HCT116 (cell line): Measurements from ENCODE around the gene ZNF571. TPM values are rescaled to one million over a fixed set of nuclear protein-coding genes. Genes with fewer than 3 reads are reported as not detected.
A peak's percentile ranks its signal among the peaks of the same experiment; 100 is the strongest.

Source experiments
- ATAC-seq: fragments of 200-7000 bp; cut with Tn5 transposase; 2 replicates; pipeline ENCODE4 v1.9.1; 2020; ENCODE audit warnings: mild to moderate bottlenecking, moderate library complexity
- BruUV-seq: library from RNA; stranded (reverse); fragments of 400-500 nt; replicated peaks from 2 replicates; lab custom pipeline; 2021; lab: Mats Ljungman, UMichigan
- CTCF ChIA-PET: fragments of 300-600 bp; sonication (Branson Sonifier 250); formaldehyde crosslinking; loops from one replicate; lab custom pipeline; 2021; ENCODE audit warnings: antibody characterized with exemption; lab: Charles Lee
- POLR2A ChIA-PET: fragments of 300-600, 350-600 bp; sonication (Branson Sonifier 250); formaldehyde crosslinking; loops from one replicate; lab custom pipeline; 2021; ENCODE audit warnings: antibody characterized with exemption; lab: Charles Lee
- RAD21 ChIA-PET, 2 experiments: fragments of 300-600 bp; sonication (Branson Sonifier 250); formaldehyde crosslinking; loops; one replicate each; lab custom pipeline; 2023; ENCODE audit warnings: low total read pairs in 2 of 2; ENCODE audit not compliant: uncharacterized antibody in 2 of 2, unreplicated experiment in 2 of 2, low non-redundant PET in 1 of 2; lab: Charles Lee
- DNase-seq: peaks from one replicate; pipeline ENCODE4 v3.0.0-alpha.2; 2010; ENCODE audit warnings: low read depth, low spot score
- H2AFZ ChIP-seq: fragments of 200-600 bp; shearing (Covaris generic), sonication (generic); 2 replicates; pipeline ENCODE4 v1.6.1; 2017; ENCODE audit warnings: low read depth, mixed run types, mixed read lengths, antibody characterized with exemption, low read length; ENCODE audit not compliant: poor library complexity, severe bottlenecking
- H3K27ac ChIP-seq: 2 replicates; pipeline ENCODE4 v1.5.1; 2012; ENCODE audit warnings: low read depth, low read length
- H3K27me3 ChIP-seq: fragments of 200-600 bp; sonication (generic); 2 replicates; pipeline ENCODE4 v1.6.1; 2016; ENCODE audit warnings: mixed run types, low read length, mixed read lengths; ENCODE audit not compliant: insufficient read depth
- H3K36me3 ChIP-seq, 2 experiments: fragments of 200-500 bp in 1 of 2; fragments of 200-600 bp in 1 of 2; sonication (Bioruptor generic) in 1 of 2; sonication (generic) in 1 of 2; 2 replicates each; pipeline versions ENCODE4 v1.5.1 to v1.6.1; 2014 to 2016; ENCODE audit warnings: low read length in 2 of 2, inconsistent platforms in 1 of 2, mixed read lengths in 1 of 2, mixed run types in 1 of 2; ENCODE audit not compliant: insufficient read depth in 2 of 2, control insufficient read depth in 1 of 2
- H3K4me1 ChIP-seq, 2 experiments: fragments of 200-600 bp in 1 of 2; sonication (generic) in 1 of 2; 2 replicates each; pipeline versions ENCODE4 v1.5.1 to v1.6.1; 2012 to 2017; ENCODE audit warnings: low read length in 2 of 2, inconsistent platforms in 1 of 2, mild to moderate bottlenecking in 1 of 2, mixed read lengths in 1 of 2, mixed run types in 1 of 2, moderate library complexity in 1 of 2; ENCODE audit not compliant: insufficient read depth in 2 of 2, control insufficient read depth in 1 of 2
- H3K4me2 ChIP-seq: fragments of 200-600 bp; sonication (generic); 2 replicates; pipeline ENCODE4 v1.6.1; 2017; ENCODE audit warnings: mixed run types, low read length, mixed read lengths
- H3K4me3 ChIP-seq, 2 experiments: fragments of 200-600 bp in 1 of 2; sonication (generic) in 1 of 2; replicated peaks in 1 of 2; 2 replicates each; pipeline ENCODE4 v1.5.1; 2011 to 2016; ENCODE audit warnings: low read length in 2 of 2, control low read depth in 1 of 2, low read depth in 1 of 2, mild to moderate bottlenecking in 1 of 2, mixed read lengths in 1 of 2, mixed run types in 1 of 2
- H3K79me2 ChIP-seq: fragments of 200-600 bp; sonication (generic); 2 replicates; pipeline ENCODE4 v1.6.1; 2017; ENCODE audit warnings: mild to moderate bottlenecking, mixed run types, low read length, moderate library complexity, mixed read lengths; ENCODE audit not compliant: insufficient read depth
- H3K9ac ChIP-seq: fragments of 200-600 bp; sonication (generic); 2 replicates; pipeline ENCODE4 v1.6.1; 2016; ENCODE audit warnings: low read length, mixed read lengths
- H3K9me2 ChIP-seq: fragments of 200-600 bp; sonication (generic), shearing (Covaris generic); 2 replicates; pipeline ENCODE4 v1.6.1; 2017; ENCODE audit warnings: mixed run types, mild to moderate bottlenecking, moderate library complexity; ENCODE audit not compliant: insufficient read depth
- H3K9me3 ChIP-seq, 2 experiments: fragments of 200-500 bp in 1 of 2; fragments of 200-600 bp in 1 of 2; sonication (Bioruptor generic) in 1 of 2; sonication (generic) in 1 of 2; 2 replicates each; pipeline ENCODE4 v1.6.1; 2014 to 2017; ENCODE audit warnings: low read length in 2 of 2, mixed read lengths in 2 of 2, inconsistent platforms in 1 of 2, low read depth in 1 of 2, mild to moderate bottlenecking in 1 of 2, mixed run types in 1 of 2, moderate library complexity in 1 of 2; ENCODE audit not compliant: control insufficient read depth in 1 of 2, insufficient read depth in 1 of 2
- H4K20me1 ChIP-seq: fragments of 200-600 bp; sonication (generic), shearing (Covaris generic); 2 replicates; pipeline ENCODE4 v1.6.1; 2017; ENCODE audit warnings: mixed run types, mild to moderate bottlenecking, moderate library complexity; ENCODE audit not compliant: insufficient read depth
- EGR1 ChIP-seq: IDR thresholded peaks from 2 replicates; pipeline ENCODE4 v1.6.1; 2012; ENCODE audit warnings: low read depth
- EZH2phosphoT487 ChIP-seq: fragments of 200-600 bp; IDR thresholded peaks from 2 replicates; pipeline ENCODE4 v1.6.1; 2018; ENCODE audit warnings: antibody characterized with exemption, borderline replicate concordance
- POLR2A ChIP-seq: IDR thresholded peaks from 2 replicates; pipeline ENCODE4 v1.7.0; 2011; ENCODE audit warnings: borderline replicate concordance; ENCODE audit not compliant: insufficient read depth, insufficient read length; ENCODE audit errors: extremely low read depth
- SIN3A ChIP-seq: IDR thresholded peaks from 2 replicates; pipeline ENCODE4 v1.6.1; 2012; ENCODE audit warnings: low read depth
- SRF ChIP-seq: IDR thresholded peaks from 2 replicates; pipeline ENCODE4 v1.6.1; 2012; ENCODE audit warnings: low read depth
- TCF7L2 ChIP-seq: IDR thresholded peaks from 2 replicates; pipeline ENCODE4 v1.7.0; 2011; ENCODE audit warnings: borderline replicate concordance, inconsistent platforms; ENCODE audit not compliant: insufficient read depth, insufficient read length; ENCODE audit errors: extremely low read depth
- YY1 ChIP-seq: IDR thresholded peaks from 2 replicates; pipeline ENCODE4 v1.6.1; 2011; ENCODE audit warnings: low read length, low read depth, moderate library complexity, mild to moderate bottlenecking; ENCODE audit not compliant: insufficient replicate concordance; ENCODE audit errors: extremely low read depth
- ZNF274 ChIP-seq: fragments of 200-500 bp; sonication (Bioruptor generic); IDR thresholded peaks from 2 replicates; pipeline ENCODE4 v1.6.1; 2014; ENCODE audit warnings: mild to moderate bottlenecking, low read depth, low read length, inconsistent platforms
- intact Hi-C: fragments of 100-400 bp; cut with micrococcal nuclease; formaldehyde crosslinking; loops from 2 replicates; pipeline ENCODE4 v1.10.0; 2022
- total RNA-seq: library from RNA; stranded (reverse); gene quantifications from one replicate; pipeline ENCODE4 v1.2.1, GENCODE V29; 2021; ENCODE audit not compliant: unreplicated experiment
- TF ChIP-seq, protein P1 (sequence below), 3 experiments: fragments of 200-600 bp in 1 of 3; sonication (generic) in 1 of 3; IDR thresholded peaks in 2 of 3; conservative IDR thresholded peaks in 1 of 3; 2 replicates each; pipeline ENCODE4 v1.5.1; 2012 to 2017; ENCODE audit warnings: low read depth in 2 of 3, low read length in 2 of 3, antibody characterized with exemption in 1 of 3, borderline replicate concordance in 1 of 3, control low read depth in 1 of 3, mild to moderate bottlenecking in 1 of 3, mixed read lengths in 1 of 3, mixed run types in 1 of 3, moderate library complexity in 1 of 3; ENCODE audit not compliant: insufficient read depth in 1 of 3

The ZNF571 gene
- total RNA-seq, 1 experiment from 2014 or later: 0.10 TPM

- H4K20me1 ChIP-seq: no peaks in the 10 kb centered on the region
- H3K27ac ChIP-seq: no peak overlapping the region
- BruUV-seq: no TSS peak
- intact Hi-C loops: no loop called here
- H2AFZ ChIP-seq: no peak overlapping the region
- CTCF ChIA-PET: no interaction called here
- H3K36me3 ChIP-seq: no peaks in the 10 kb centered on the region
- RAD21 ChIA-PET: no interaction called here
- H3K9ac ChIP-seq: no peak overlapping the region
- H3K9me3 ChIP-seq: peaks cover 41 to 55% of the 10 kb centered on the region in 2 experiments; a peak in 3 of 4 replicates
- no peak overlapping the region for H3K4me3 ChIP-seq
- ATAC-seq (no peak), DNase-seq (no peak)
- no peaks in the 10 kb centered on the region for H3K27me3 ChIP-seq
- H3K79me2 ChIP-seq: no peaks in the 10 kb centered on the region
- POLR2A ChIA-PET: no interaction called here
- no peaks in the 10 kb centered on the region for H3K4me1 ChIP-seq
- TF ChIP-seq ZNF274 (peak; percentile 85), EGR1 (no peak)
- H3K4me2 ChIP-seq: no peak overlapping the region
- no peaks in the 10 kb centered on the region for H3K9me2 ChIP-seq
Measured at GRCh38 chr19:37564624-37565369, 29.8 kb downstream of the ZNF571 start.

GRCh38 chr19:37563518-37563917, 31.1 kb downstream of the ZNF571 start:
- POLR2A ChIA-PET: no interaction called here
- Histone ChIP-seq H3K4me1 (no peaks in the 10 kb centered on the region), H4K20me1 (no peaks in the 10 kb centered on the region), H3K9me2 (no peaks in the 10 kb centered on the region), H3K4me2 (no peak overlapping the region), H3K79me2 (no peaks in the 10 kb centered on the region), H3K36me3 (no peaks in the 10 kb centered on the region), H3K4me3 (no peak overlapping the region), H3K27ac (no peak overlapping the region), H3K9me3 (peaks cover 45 to 61% of the 10 kb centered on the region in 2 experiments; a peak in 3 of 4 replicates), H3K27me3 (no peaks in the 10 kb centered on the region), H2AFZ (no peak overlapping the region), H3K9ac (no peak overlapping the region)
- no TSS peak for BruUV-seq
- intact Hi-C loops: no loop called here
- ATAC-seq (no peak), DNase-seq (no peak)
- TF ChIP-seq POLR2A (no peak), YY1 (no peak), SIN3A (no peak), TCF7L2 (no peak), SRF (no peak), EZH2phosphoT487 (no peak)
- TF ChIP-seq, protein P1, sequence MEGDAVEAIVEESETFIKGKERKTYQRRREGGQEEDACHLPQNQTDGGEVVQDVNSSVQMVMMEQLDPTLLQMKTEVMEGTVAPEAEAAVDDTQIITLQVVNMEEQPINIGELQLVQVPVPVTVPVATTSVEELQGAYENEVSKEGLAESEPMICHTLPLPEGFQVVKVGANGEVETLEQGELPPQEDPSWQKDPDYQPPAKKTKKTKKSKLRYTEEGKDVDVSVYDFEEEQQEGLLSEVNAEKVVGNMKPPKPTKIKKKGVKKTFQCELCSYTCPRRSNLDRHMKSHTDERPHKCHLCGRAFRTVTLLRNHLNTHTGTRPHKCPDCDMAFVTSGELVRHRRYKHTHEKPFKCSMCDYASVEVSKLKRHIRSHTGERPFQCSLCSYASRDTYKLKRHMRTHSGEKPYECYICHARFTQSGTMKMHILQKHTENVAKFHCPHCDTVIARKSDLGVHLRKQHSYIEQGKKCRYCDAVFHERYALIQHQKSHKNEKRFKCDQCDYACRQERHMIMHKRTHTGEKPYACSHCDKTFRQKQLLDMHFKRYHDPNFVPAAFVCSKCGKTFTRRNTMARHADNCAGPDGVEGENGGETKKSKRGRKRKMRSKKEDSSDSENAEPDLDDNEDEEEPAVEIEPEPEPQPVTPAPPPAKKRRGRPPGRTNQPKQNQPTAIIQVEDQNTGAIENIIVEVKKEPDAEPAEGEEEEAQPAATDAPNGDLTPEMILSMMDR (IDR thresholded peaks at IDR 0.05 in 2 of 3, conservative IDR thresholded peaks at IDR 0.05 in 1 of 3; ENCODE audit: borderline replicate concordance in 1 of 3, insufficient read depth in 1 of 3, low read depth in 2 of 3, low read length in 2 of 3): no peak
- RAD21 ChIA-PET: no interaction called here
- CTCF ChIA-PET: no interaction called here
